Stimulated activated CD8-positive, alpha-beta memory T cell treated with anti-CD3 and anti-CD28 coated beads, Interleukin-2, amount 100 ng/mL, for 48 hours (primary cell): Measurements from ENCODE around the gene SRMS.
"Not testable (repeated sequence)": the region's sequence is repeated elsewhere in the genome, so short reads cannot be mapped to it uniquely, and the experiment has no call there.

Experiments
- DNase-seq, 2 donors: peaks; one replicate each; pipeline ENCODE4 v3.0.0-alpha.2; 2020; ENCODE audit warnings: low read depth in 2 of 2

Gene SRMS

GRCh38 chr20:63578224-63579016 lies 30.9 kb upstream of the SRMS start:
- DNase-seq: no peak

GRCh38 chr20:63577317-63577894 lies 29.9 kb upstream of the SRMS start:
- DNase-seq: no peak

- no peak for DNase-seq
These were observed 28.8 kb upstream of the SRMS start for GRCh38 chr20:63576311-63576710.

GRCh38 chr20:63574829-63575743 lies 27.5 kb upstream of the SRMS start:
- no peak for DNase-seq

- peak; percentile 34 to 41 for DNase-seq
These were observed 26.7 kb upstream of the SRMS start, which contains the start of gene HELZ2 for GRCh38 chr20:63574156-63574828. Gene HELZ2, minus strand, starts transcription at chr20:63574239. Its CDS starts 1,854 bp downstream, at chr20:63572385.

- DNase-seq: no peak
These were observed 26.1 kb upstream of the SRMS start for GRCh38 chr20:63573647-63574131.

GRCh38 chr20:63572788-63573646 lies 25.5 kb upstream of the SRMS start:
- no peak for DNase-seq

GRCh38 chr20:63572071-63572787 lies 24.7 kb upstream of the SRMS start:
- DNase-seq: no peak

- DNase-seq: not testable (repeated sequence)
These were observed 23.5 kb upstream of the SRMS start for GRCh38 chr20:63571087-63571478.

- no peak for DNase-seq
These were observed 22.9 kb upstream of the SRMS start for GRCh38 chr20:63570281-63571086.

GRCh38 chr20:63568986-63569949 lies 21.7 kb upstream of the SRMS start:
- no peak for DNase-seq

- DNase-seq: no peak
These were observed 20.8 kb upstream of the SRMS start for GRCh38 chr20:63568170-63568981.

GRCh38 chr20:63567386-63568169 lies 20.0 kb upstream of the SRMS start:
- peak; percentile 39 to 46 for DNase-seq

- DNase-seq: no peak
These were observed 19.5 kb upstream of the SRMS start for GRCh38 chr20:63567136-63567385.

- no peak for DNase-seq
These were observed 19.0 kb upstream of the SRMS start for GRCh38 chr20:63566395-63567135.
